Cardiac fibroblast (primary cell): Measurements from ENCODE around the gene CRYBA2.

Experiments
- DNase-seq, 2 donors: peaks; one replicate each; pipeline versions ENCODE4 v3.0.0 to v3.0.0-alpha.2; 2010; ENCODE audit warnings: low read depth in 2 of 2
- H3K4me3 ChIP-seq, 2 donors: replicated peaks in 1 of 2; 1 replicate in 1 of 2; 2 replicates in 1 of 2; pipeline ENCODE4 v1.5.1; 2011; ENCODE audit warnings: low read depth in 2 of 2, low read length in 2 of 2, mild to moderate bottlenecking in 2 of 2, moderate library complexity in 1 of 2
- CTCF ChIP-seq: IDR thresholded peaks from one replicate; pipeline ENCODE4 v1.5.1; 2011; ENCODE audit warnings: low read depth, mild to moderate bottlenecking, low read length, inconsistent platforms

The CRYBA2 gene

GRCh38 chr2:218961229-218961628 is 32.0 kb downstream of the CRYBA2 start:
- H3K4me3 ChIP-seq = no peak overlapping the region
- TF ChIP-seq CTCF = no peak
- no peak for DNase-seq

- no peak for TF ChIP-seq CTCF
- no peak for DNase-seq
- H3K4me3 ChIP-seq = no peak overlapping the region
Observed at GRCh38 chr2:218960309-218961165, 32.7 kb downstream of the CRYBA2 start.

GRCh38 chr2:218959761-218960308 is 33.4 kb downstream of the CRYBA2 start:
- H3K4me3 ChIP-seq = peak overlapping the region; percentile 11 to 53
- no peak for DNase-seq
- TF ChIP-seq CTCF = no peak

GRCh38 chr2:218959141-218959731 is 34.0 kb downstream of the CRYBA2 start, which contains the start of gene CDK5R2:
Gene CDK5R2 (plus strand): TSS chr2:218959666. CDS start chr2:218959821, 155 bp downstream.
- TF ChIP-seq CTCF = no peak
- H3K4me3 ChIP-seq = peak within 1 kb of the TSS; percentile 37 to 53
- peak; percentile 86 to 88 for DNase-seq

GRCh38 chr2:218958276-218958675 is 34.9 kb downstream of the CRYBA2 start:
- H3K4me3 ChIP-seq = no peak overlapping the region
- no peak for DNase-seq
- no peak for TF ChIP-seq CTCF

- no peak overlapping the region for H3K4me3 ChIP-seq
- no peak for TF ChIP-seq CTCF
- DNase-seq = no peak
Observed at GRCh38 chr2:218957671-218958070, 35.6 kb downstream of the CRYBA2 start.
